A549 (cell line): ENCODE measurements around the gene CCDC73. TPM values are rescaled to one million over a fixed set of nuclear protein-coding genes. Genes with fewer than 3 reads are reported as not detected.
"Not testable (repeated sequence)": the region's sequence is repeated elsewhere in the genome, so short reads cannot be mapped to it uniquely, and the experiment has no call there.

Experiments used
- ATAC-seq, 2 experiments: fragments of 200-7000 bp in 1 of 2; fragments of >200 bp in 1 of 2; cut with Nextera tagmentation in 1 of 2; cut with Tn5 transposase in 1 of 2; 3 replicates each; pipeline versions ENCODE4 v1.8.0 to v1.9.1; 2018 to 2020; ENCODE audit warnings: mild to moderate bottlenecking in 1 of 2, moderate library complexity in 1 of 2
- CTCF ChIA-PET: fragments of 300-600 bp; sonication (Branson Sonifier 250); formaldehyde crosslinking; extraction: SDS; loops from one replicate; lab custom pipeline; 2021; ENCODE audit warnings: antibody characterized with exemption, inconsistent platforms; lab: Yijun Ruan, JAX
- POLR2A ChIA-PET: fragments of 350-600 bp; formaldehyde crosslinking; extraction: SDS; loops from one replicate; lab custom pipeline; 2021; ENCODE audit warnings: antibody characterized with exemption, inconsistent platforms; lab: Yijun Ruan, JAX
- DNase-seq, 2 experiments: peaks; one replicate each; pipeline versions ENCODE4 v3.0.0 to v3.0.0-alpha.2; 2011 to 2016; ENCODE audit warnings: low read depth in 1 of 2, low spot score in 1 of 2
- FAIRE-seq: peaks from 2 replicates; lab custom pipeline; 2011; peaks lifted over from hg19 to GRCh38; lab: Jason Lieb, UNC
- H3K27ac ChIP-seq, 2 experiments: fragments of >200 bp; sonication (Bioruptor Twin); formaldehyde crosslinking; 3 replicates each; pipeline ENCODE4 v1.5.1; 2016 to 2017
- H3K4me1 ChIP-seq: fragments of >200 bp; sonication (Bioruptor Twin); formaldehyde crosslinking; 3 replicates; pipeline ENCODE4 v1.6.1; 2016
- H3K4me2 ChIP-seq: fragments of >200 bp; sonication (Bioruptor Twin); formaldehyde crosslinking; 3 replicates; pipeline ENCODE4 v1.6.1; 2016
- H3K4me3 ChIP-seq: fragments of >200 bp; sonication (Bioruptor Twin); formaldehyde crosslinking; 3 replicates; pipeline ENCODE4 v1.5.1; 2016
- H3K9me3 ChIP-seq: fragments of >200 bp; sonication (Bioruptor Twin); formaldehyde crosslinking; 3 replicates; pipeline ENCODE4 v1.6.1; 2016
- ATOH8 ChIP-seq: fragments of 250-450 bp; sonication (Bioruptor Pico); IDR thresholded peaks from 2 replicates; pipeline ENCODE4 v1.5.0; 2020; ENCODE audit warnings: low read depth, mild to moderate bottlenecking, moderate library complexity
- BHLHE40 ChIP-seq: IDR thresholded peaks from 2 replicates; pipeline ENCODE4 v1.6.1; 2012; ENCODE audit warnings: low read depth, low read length, inconsistent platforms
- CBX8 ChIP-seq: fragments of 200-600 bp; sonication (generic); IDR thresholded peaks from 2 replicates; pipeline ENCODE4 v1.6.1; 2016
- ELK1 ChIP-seq: fragments of 150-350 bp; IDR thresholded peaks from 2 replicates; pipeline ENCODE4 v1.6.1; 2014; ENCODE audit warnings: low read depth, mild to moderate bottlenecking, low read length
- ESRRA ChIP-seq: fragments of 150-350 bp; IDR thresholded peaks from 2 replicates; pipeline ENCODE4 v1.6.1; 2014; ENCODE audit warnings: mild to moderate bottlenecking, low read length, borderline replicate concordance
- JUNB ChIP-seq: fragments of >200 bp; sonication (Bioruptor Twin); formaldehyde crosslinking; IDR thresholded peaks from 2 replicates; pipeline ENCODE4 v1.6.1; 2016
- KDM1A ChIP-seq: fragments of 200-600 bp; sonication (generic); IDR thresholded peaks from 2 replicates; pipeline ENCODE4 v1.6.1; 2016; ENCODE audit warnings: low read depth, mild to moderate bottlenecking
- MAZ ChIP-seq: fragments of 150-350 bp; IDR thresholded peaks from 2 replicates; pipeline ENCODE4 v1.6.1; 2014; ENCODE audit warnings: antibody characterized with exemption, low read depth, low read length, borderline replicate concordance
- PBX3 ChIP-seq: IDR thresholded peaks from 2 replicates; pipeline ENCODE4 v1.6.1; 2012
- RAD21 ChIP-seq, 2 experiments: fragments of >200 bp in 1 of 2; sonication (Bioruptor Twin) in 1 of 2; formaldehyde crosslinking in 1 of 2; IDR thresholded peaks in 1 of 2; conservative IDR thresholded peaks in 1 of 2; 2 replicates in 1 of 2; 3 replicates in 1 of 2; pipeline ENCODE4 v1.6.1; 2012 to 2018; ENCODE audit warnings: inconsistent platforms in 1 of 2
- RARB ChIP-seq: fragments of 250-450 bp; sonication (Bioruptor Pico); IDR thresholded peaks from 2 replicates; pipeline ENCODE4 v1.8.0; 2021; ENCODE audit warnings: mild to moderate bottlenecking, moderate library complexity
- REST ChIP-seq: fragments of 200-600 bp; sonication (generic); IDR thresholded peaks from 2 replicates; pipeline ENCODE4 v1.6.1; 2016; ENCODE audit warnings: antibody characterized with exemption, mild to moderate bottlenecking, moderate library complexity
- WGBS: methylation state at CpG from one replicate; pipeline ENCODE4 v1.1.6; 2017; ENCODE audit errors: missing lambda C conversion rate; 5-methylcytosine and 5-hydroxymethylcytosine counted together
- polyA plus RNA-seq, 4 experiments: library from polyadenylated mRNA; depleted of rRNA in 3 of 4; stranded (reverse); fragments of >200 nt; fragmentation: RNase III in 1 of 4; extraction: RNeasy Plus Mini Kit Qiagen cat#74134 plus additional on column Dnase treatment in 1 of 4; gene quantifications; 2 replicates in 3 of 4; 3 replicates in 1 of 4; pipeline ENCODE4 v1.2.3, GENCODE V29; 2011 to 2017

The CCDC73 gene
- polyA plus RNA-seq, 2 of the 4 experiments (the other 2 are of a cell fraction) = 0.03 TPM; not detected in 1

GRCh38 chr11:32829157-32829679, 34.8 kb upstream of the CCDC73 start:
- FAIRE-seq (no peak), DNase-seq (no peak), ATAC-seq (no peak)
- WGBS = 18% methylated on average over 12 of the region's 12 CpGs
- H3K4me1 ChIP-seq = peaks cover 10% of the 10 kb centered on the region; the same call in 2 of the 3 replicates
- peak overlapping the region; percentile 76 for H3K4me3 ChIP-seq
- H3K9me3 ChIP-seq = no peaks in the 10 kb centered on the region
- POLR2A ChIA-PET = no interaction called here
- peak overlapping the region; percentile 88 for H3K4me2 ChIP-seq
- CTCF ChIA-PET = interaction anchor here (0.6 to 1.4 kb wide), 2 partner anchors 20 to 28 kb away, joined by 4 to 5 read pairs; no protein-coding TSS in a partner anchor
- 0 out of 2 replicates have a peak, but pooled peaks have one; percentile 37 for TF ChIP-seq CBX8
- no peak for TF ChIP-seq REST
- TF ChIP-seq MAZ = no peak
- no peak for TF ChIP-seq ELK1
- no peak for TF ChIP-seq ESRRA
- TF ChIP-seq, all 56 proteins: peak for 1
- H3K27ac ChIP-seq = peak overlapping the region; percentile 62 to 82

GRCh38 chr11:32827276-32827675, 32.8 kb upstream of the CCDC73 start:
- no peak overlapping the region for H3K27ac ChIP-seq
- FAIRE-seq = no peak
- CTCF ChIA-PET = interaction anchor here (1.4 to 1.9 kb wide), 2 partner anchors 18 to 67 kb away, joined by 3 to 5 read pairs; no protein-coding TSS in a partner anchor
- H3K4me2 ChIP-seq = no peak overlapping the region
- H3K9me3 ChIP-seq = no peaks in the 10 kb centered on the region
- POLR2A ChIA-PET = no interaction called here
- TF ChIP-seq PBX3 (no peak), BHLHE40 (no peak), JUNB (no peak), REST (no peak), ATOH8 (CRISPR knock-in tag) (no peak)
- TF ChIP-seq, all 56 proteins: peak for 0
- WGBS = 94% methylated on average over 1 of the region's 1 CpG
- Histone ChIP-seq H3K4me1 (peaks cover 10% of the 10 kb centered on the region; the same call in 2 of the 3 replicates), H3K4me3 (no peak overlapping the region)
- DNase-seq (no peak), ATAC-seq (no peak)

GRCh38 chr11:32826113-32826512, 31.7 kb upstream of the CCDC73 start:
- POLR2A ChIA-PET = no interaction called here
- no peak overlapping the region for H3K4me2 ChIP-seq

GRCh38 chr11:32823617-32824016, 29.2 kb upstream of the CCDC73 start:
- DNase-seq, H3K4me1 ChIP-seq, H3K4me3 ChIP-seq, H3K9me3 ChIP-seq, H3K27ac ChIP-seq, POLR2A ChIA-PET, H3K4me2 ChIP-seq, CTCF ChIA-PET, FAIRE-seq, ATAC-seq: not testable (repeated sequence)
- 63% methylated on average over 3 of the region's 3 CpGs for WGBS

More at GRCh38 chr11:32826113-32826512, 31.7 kb upstream of the CCDC73 start:
- no peak for TF ChIP-seq KDM1A
- no peak for TF ChIP-seq RARB (CRISPR knock-in tag)
- TF ChIP-seq RAD21 (conservative IDR thresholded peaks at IDR 0.05 in 1 of 2, IDR thresholded peaks at IDR 0.05 in 1 of 2) = no peak
- no peak for TF ChIP-seq MAZ
- 50% methylated on average over 3 of the region's 3 CpGs for WGBS
- ATAC-seq (no peak), DNase-seq (no peak), FAIRE-seq (no peak)
- CTCF ChIA-PET = interaction anchor here (1.5 to 1.9 kb wide), 2 partner anchors 17 to 33 kb away, joined by 4 to 5 read pairs; no protein-coding TSS in a partner anchor
- Histone ChIP-seq H3K27ac (no peak overlapping the region), H3K4me3 (no peak overlapping the region), H3K4me1 (peaks cover 10% of the 10 kb centered on the region; the same call in 2 of the 3 replicates), H3K9me3 (no peaks in the 10 kb centered on the region)
